GM23248 (cell line): ENCODE measurements around the gene HLA-DOA.

Source experiments
- EZH2 ChIP-seq: fragments of 200-600 bp; sonication (generic); IDR thresholded peaks from 2 replicates; pipeline ENCODE4 v1.6.1; 2018; ENCODE audit warnings: antibody characterized with exemption, mild to moderate bottlenecking; ENCODE audit not compliant: insufficient read depth, poor library complexity, severe bottlenecking
- EZH2phosphoT487 ChIP-seq: fragments of 200-600 bp; sonication (generic); IDR thresholded peaks from 2 replicates; pipeline ENCODE4 v1.6.1; 2018; ENCODE audit warnings: antibody characterized with exemption, moderate library complexity, mild to moderate bottlenecking, low read depth; ENCODE audit not compliant: insufficient read depth

DNA sequence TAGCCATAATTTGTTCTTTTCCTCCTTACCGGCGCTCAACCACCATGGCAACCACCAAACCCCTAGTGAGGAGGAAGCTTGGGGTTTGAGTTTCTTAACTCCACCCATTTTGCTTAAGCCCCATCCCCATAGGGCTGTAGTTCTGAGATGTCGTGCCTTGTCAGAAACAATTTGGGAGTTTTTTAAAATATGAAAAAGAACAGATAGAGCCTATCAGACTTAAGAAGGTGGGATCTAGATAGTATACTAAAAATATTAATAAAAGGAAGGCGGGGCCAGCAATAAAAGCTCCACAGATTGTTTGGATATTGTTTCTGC lies 35.4 kb downstream of the HLA-DOA start:
- TF ChIP-seq EZH2phosphoT487 (no peak), EZH2 (no peak)
